LNCaP clone FGC (cell line): ENCODE results near the gene RESP18.

Experiments used
- DNase-seq: peaks from one replicate; pipeline ENCODE4 v3.0.0-alpha.2; 2011; ENCODE audit warnings: low read depth
- H3K4me3 ChIP-seq: 2 replicates; pipeline ENCODE4 v1.5.1; 2011; ENCODE audit warnings: mild to moderate bottlenecking, low read depth, low read length, control low read depth
- TF ChIP-seq, protein P1 (sequence below): IDR thresholded peaks from 2 replicates; pipeline ENCODE4 v1.5.1; 2012; ENCODE audit warnings: mild to moderate bottlenecking; ENCODE audit not compliant: control insufficient read depth, insufficient read depth; ENCODE audit errors: extremely low read depth

The RESP18 gene

DNA sequence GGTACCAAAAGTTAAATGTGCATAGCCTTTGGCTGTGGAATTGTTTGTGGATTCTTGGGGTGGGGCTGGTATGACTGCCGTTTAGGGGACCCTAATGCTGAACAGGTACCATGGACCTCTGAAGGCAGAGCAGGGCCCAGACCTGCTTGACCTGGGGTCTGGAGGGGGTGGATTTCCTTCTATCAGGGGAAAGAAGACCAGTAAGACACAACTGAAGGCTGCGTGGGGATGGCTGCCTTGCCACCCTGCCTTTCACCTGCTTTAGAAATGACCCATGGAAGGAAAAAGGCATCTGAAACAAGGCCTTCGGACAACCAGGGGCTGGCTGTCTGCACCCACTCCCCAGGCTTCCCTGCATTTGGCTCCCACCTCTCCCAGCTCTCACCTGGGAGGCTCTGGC is 17.7 kb upstream of the RESP18 start:
- H3K4me3 ChIP-seq, result no peak overlapping the region
- TF ChIP-seq, protein P1, sequence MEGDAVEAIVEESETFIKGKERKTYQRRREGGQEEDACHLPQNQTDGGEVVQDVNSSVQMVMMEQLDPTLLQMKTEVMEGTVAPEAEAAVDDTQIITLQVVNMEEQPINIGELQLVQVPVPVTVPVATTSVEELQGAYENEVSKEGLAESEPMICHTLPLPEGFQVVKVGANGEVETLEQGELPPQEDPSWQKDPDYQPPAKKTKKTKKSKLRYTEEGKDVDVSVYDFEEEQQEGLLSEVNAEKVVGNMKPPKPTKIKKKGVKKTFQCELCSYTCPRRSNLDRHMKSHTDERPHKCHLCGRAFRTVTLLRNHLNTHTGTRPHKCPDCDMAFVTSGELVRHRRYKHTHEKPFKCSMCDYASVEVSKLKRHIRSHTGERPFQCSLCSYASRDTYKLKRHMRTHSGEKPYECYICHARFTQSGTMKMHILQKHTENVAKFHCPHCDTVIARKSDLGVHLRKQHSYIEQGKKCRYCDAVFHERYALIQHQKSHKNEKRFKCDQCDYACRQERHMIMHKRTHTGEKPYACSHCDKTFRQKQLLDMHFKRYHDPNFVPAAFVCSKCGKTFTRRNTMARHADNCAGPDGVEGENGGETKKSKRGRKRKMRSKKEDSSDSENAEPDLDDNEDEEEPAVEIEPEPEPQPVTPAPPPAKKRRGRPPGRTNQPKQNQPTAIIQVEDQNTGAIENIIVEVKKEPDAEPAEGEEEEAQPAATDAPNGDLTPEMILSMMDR, result no peak
- DNase-seq, result no peak

DNA sequence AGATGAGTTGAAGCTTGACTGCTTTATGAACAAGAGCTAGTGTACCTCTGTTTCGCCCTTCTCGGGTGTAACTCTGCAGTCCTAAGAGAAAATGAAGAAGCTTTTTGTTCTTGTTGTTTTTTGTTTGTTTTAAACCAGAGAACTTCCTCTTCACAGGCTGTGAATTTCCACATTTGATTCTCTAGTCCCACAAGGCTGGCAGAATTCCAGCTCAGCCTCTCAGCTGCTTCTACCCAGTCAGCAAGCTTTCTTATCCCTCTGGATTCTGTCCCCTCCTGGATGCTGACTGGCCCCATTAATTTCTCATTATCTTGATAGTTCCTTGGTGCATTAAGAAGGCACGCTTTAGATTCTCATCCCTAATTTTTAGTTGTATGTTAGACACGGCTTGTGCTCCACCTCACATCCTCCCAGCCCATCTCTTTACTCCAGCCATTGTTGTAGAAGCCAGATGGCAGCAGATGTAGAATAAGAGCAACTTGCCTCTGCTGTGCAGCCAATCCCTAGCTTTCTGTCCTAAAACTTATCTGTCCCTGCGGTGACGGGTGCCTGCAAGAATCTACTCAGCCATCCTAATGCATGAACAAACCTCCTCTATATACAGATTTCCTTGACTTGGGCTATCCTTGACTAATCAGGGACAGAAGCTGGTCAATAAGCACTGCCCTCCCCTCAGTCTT is 12.3 kb upstream of the RESP18 start:
- no peak overlapping the region for H3K4me3 ChIP-seq
- no peak for DNase-seq
- TF ChIP-seq, protein P1, result no peak

DNA sequence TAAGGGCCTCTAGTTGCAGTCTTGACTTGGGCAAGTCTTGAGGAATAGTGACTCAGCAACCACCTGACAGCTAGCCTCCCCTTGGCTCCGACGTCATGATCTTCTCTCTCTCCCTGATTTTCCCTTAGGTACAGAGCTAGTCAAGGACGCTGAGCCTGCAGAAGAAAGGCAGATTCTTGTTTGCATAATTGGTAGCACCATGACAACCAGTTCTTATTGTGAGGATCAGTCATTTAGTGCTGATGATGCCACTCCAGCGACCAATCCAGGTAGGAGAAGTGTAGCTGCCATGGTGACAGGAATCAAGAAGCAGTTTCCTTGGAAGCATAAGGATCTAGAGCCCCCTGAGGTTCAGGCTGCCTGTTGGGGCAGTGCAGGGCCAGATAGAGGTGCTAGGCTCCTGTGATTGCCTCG is 2.8 kb upstream of the RESP18 start:
- TF ChIP-seq, protein P1, result no peak
- DNase-seq, result no peak
- H3K4me3 ChIP-seq, result no peak overlapping the region

DNA sequence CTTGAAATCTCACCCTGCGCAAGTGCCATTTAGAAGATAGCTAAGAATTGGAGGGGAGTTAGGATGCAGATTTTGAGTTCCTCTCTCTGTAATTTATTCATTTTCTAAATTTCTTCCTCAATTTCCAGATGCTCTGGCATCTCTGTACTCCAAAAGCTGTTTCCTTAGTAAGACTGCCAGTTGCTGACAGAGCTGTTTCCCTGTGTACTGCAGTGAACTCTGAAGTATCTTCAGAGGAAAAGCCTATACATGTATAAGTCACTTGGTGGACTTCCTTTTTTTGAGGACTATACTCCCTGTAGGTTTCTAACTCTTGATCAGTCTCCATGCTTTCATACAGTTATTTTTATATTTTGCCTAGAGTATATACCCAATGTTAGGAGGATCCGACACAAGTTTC is 1.5 kb upstream of the RESP18 start:
- TF ChIP-seq, protein P1, result no peak
- DNase-seq, result no peak
- no peak overlapping the region for H3K4me3 ChIP-seq

DNA sequence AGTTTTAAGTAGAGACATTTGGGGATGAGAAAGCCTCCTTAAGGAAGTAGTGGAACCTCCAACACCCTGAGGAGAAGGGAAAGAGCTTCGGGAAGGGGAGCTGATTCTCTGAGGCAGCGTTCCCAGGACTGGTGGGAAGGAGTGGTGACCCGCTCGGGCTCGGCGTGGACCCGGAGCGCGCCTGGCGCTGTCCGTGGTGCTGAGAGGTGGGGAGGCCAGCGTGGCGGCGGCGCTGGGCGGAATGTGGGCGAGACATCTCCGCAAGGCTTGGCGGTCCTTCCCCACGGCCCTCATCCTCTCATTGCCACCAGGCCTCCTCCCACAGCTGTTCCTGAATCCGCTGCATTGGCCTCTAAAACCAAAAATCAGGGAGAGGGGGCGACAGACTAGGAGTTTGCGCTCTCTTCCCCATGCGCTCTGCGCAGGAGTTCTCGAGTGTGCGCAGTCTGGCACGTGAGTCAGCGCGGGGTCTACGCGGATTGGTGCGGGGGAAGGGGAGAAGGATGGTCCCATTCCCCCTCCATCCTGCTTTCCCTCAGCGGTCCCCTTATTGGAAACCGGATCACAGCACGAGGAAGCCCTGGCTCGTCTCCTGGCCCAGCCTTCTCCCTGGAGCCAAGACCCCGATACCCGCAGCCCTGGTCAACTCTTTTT is 857 bp downstream of the RESP18 start:
- DNase-seq, result no peak
- H3K4me3 ChIP-seq, result no peak overlapping the region
- TF ChIP-seq, protein P1, result no peak

DNA sequence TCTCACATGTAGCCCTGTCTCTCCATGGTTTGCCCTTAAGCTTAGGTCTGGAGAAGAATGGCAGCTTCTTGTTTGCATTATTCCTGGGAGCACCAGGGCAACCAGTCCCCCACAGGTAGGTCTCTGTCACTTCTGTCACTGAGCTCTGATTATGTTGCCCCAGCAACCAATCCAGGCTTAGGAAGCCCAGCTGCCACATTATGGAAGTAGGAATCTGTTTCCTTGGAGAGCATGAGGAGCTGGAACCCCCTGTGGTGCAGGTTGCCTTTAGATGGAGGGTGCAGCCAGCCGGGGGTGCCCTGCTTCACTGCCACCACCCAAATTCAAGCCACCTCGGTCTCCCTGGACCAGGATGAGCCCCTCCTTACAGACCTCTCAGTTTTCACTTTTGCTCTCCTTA is 4.8 kb downstream of the RESP18 start:
- TF ChIP-seq, protein P1, result no peak
- no peak for DNase-seq
- H3K4me3 ChIP-seq, result no peak overlapping the region
